HG03135 (cell line): Measurements from ENCODE around the gene LENEP.

ENCODE experiments used
- ATAC-seq: cut with Tn5 transposase; IDR thresholded peaks from one replicate; pipeline ENCODE4 v1.9.1; 2021; ENCODE audit warnings: mild to moderate bottlenecking, moderate library complexity; ENCODE audit not compliant: unreplicated experiment

LENEP gene

GRCh38 chr1:154960446-154961136 lies 32.8 kb upstream of the LENEP start:
- ATAC-seq = no peak

DNA sequence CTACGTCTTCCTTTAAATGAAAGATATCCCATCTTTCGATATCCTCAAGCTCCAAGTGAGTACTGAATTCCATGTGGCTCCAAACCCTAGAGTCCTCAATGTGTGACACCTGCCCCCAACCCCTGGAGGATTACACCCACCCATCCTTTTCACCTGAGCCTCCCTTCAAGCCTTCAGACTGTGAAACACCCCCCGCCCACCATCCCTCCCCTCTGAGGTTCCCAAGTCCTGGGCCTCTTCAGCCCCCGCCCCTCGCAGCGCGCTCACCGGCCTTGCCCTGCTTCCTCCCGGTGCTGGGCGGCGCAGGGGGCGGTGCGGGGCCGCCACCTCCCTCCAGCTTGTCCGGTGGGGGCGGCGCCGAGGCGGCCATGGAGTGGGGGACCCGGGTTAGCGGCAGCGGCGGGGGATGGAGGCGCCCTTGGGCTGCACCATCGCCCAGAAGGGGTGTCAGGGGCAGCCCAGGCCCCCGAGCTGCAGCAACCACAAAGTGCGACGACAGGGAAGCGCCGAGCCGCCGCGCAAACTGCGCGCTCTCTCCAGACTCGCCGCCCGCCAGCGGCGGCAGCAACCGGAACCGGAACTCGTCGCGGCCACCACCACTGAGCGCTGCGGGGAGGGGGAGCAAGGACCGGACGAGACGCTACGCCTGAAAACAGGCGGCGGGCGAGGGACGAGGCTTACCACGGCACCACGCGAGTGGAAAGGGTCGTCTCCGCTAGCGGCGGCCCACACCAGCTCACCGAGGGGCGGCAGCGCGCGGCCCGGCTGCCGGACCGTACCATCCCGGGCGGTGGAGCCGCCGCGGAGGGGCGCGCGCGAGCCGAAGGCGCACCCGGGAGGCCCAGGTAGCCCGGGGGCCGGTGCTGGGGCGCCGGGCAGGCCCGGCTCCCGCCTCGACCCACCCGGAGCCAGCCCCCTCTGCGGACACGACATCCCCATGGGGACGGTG lies 31.9 kb upstream of the LENEP start, which contains the start of gene PYGO2:
Gene PYGO2, minus strand, starts transcription at position 576 of the 949 bp plus-strand sequence. Its CDS starts 206 bp downstream, at position 370.
- peak; percentile 65 for ATAC-seq

DNA sequence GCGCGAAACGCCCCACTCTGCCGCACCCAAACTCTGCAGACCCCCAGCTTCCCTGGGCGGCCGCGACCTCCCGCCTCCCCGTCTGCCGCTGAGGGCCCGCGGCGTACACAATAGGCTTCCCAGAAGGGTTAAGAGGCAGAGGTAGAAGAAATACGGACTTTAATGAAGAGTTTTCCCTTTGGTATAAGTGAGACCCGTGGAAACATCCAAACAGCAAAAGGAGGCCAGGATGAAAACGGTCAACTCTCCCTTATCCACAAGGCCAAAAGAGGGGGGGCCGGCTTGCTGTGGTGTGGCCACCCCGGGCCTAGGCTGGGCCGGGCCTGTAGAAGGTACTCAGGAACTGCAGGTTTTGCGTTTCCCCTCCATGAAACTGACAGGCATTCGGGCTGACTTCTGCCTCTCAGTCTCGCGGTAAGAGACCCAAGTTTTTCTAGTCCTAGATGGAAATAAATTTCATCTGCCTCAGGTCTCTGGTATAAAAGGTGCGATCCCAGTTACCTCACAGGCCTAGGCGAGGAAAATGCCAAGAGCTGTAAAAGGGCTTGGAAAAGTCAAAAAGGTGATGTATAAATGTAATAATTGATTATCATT lies 31.1 kb upstream of the LENEP start:
- ATAC-seq = peak; percentile 17

DNA sequence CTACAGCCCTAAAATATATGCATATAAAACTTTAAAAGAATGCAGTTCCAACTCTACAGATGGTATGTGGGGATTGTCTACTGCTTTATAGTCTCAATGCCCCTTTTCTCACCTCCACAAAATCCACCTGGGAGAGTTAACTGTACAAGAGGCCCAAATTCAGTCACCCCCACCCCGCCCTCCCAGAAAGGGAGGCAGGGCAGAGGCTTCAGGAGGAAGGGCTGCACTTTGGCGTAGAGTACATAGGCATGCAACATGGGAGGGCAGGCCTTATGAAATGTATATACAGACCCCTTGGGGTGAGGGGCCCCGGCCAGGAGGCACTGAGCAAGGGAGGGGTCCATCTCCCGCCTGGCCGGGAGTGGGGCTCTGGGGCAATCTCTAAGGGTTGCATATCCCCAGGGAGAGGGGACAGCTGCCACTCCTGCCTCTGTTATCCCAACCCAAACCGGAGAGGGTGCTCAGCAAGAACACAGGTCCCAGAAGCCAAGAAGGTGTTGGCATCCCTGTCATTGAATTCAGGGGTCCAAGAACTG lies 30.5 kb upstream of the LENEP start:
- ATAC-seq = no peak

- no peak for ATAC-seq
These were observed 29.7 kb upstream of the LENEP start for GRCh38 chr1:154963643-154964042.

GRCh38 chr1:154964359-154964758 lies 29.0 kb upstream of the LENEP start:
- ATAC-seq = no peak

GRCh38 chr1:154966111-154966510 lies 27.3 kb upstream of the LENEP start:
- no peak for ATAC-seq

DNA sequence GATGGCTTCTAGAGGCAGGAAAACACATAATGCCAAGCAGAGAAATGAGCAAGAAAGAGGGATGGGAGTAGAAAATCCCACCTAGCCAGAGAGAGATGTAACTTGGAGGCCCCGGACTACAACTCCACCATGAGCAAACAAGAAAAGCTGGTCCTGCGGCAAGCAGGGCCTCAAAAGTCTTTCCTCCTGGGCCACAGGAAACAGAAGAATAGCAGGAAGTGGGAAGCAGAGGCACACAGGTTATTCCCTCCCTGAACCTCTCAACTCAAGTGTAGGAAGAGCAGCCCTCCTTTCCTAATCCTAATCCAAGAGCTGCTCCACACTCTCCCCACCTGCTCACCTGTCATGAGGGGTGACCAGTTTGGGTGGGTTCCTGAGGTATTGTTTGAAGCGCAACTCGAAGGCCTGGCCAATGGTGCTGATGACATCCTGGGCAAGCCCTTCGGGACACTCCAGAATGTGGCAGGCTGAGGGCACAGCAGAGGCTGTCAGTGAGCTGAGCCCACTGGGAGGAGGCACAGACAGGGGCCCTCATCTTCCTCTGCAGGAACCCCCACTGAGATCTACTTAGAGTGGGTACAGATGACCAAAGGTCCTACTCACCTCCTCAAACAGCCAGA lies 25.9 kb upstream of the LENEP start:
- no peak for ATAC-seq

DNA sequence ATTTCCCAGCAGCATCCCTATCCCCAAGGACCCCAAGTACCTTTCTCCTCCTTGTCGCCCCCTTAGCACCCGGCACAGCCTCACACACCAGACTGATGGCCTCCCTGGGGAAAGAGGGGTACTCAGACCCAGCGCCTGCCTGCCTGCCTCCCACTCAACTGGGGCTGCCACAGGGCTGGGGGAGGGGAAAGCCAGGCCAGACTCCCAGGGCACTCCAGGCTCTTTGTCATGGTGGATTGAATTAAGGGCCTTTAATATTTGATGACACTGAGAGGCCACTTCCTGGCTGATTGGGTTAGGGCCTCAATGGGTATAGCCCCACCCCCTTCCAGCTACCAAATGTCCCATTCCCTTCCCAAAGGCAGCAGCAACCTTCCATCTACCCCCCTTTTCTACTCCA lies 24.7 kb upstream of the LENEP start:
- ATAC-seq = no peak

- ATAC-seq = no peak
These were observed 24.1 kb upstream of the LENEP start for GRCh38 chr1:154969246-154969645.

GRCh38 chr1:154969860-154970452 lies 23.4 kb upstream of the LENEP start:
- ATAC-seq = no peak

GRCh38 chr1:154970631-154971340 lies 22.6 kb upstream of the LENEP start, which contains the start of gene SHC1:
TSS of gene SHC1 (minus strand) at chr1:154970747. CDS start at chr1:154970526, 221 bp downstream.
- no peak for ATAC-seq

DNA sequence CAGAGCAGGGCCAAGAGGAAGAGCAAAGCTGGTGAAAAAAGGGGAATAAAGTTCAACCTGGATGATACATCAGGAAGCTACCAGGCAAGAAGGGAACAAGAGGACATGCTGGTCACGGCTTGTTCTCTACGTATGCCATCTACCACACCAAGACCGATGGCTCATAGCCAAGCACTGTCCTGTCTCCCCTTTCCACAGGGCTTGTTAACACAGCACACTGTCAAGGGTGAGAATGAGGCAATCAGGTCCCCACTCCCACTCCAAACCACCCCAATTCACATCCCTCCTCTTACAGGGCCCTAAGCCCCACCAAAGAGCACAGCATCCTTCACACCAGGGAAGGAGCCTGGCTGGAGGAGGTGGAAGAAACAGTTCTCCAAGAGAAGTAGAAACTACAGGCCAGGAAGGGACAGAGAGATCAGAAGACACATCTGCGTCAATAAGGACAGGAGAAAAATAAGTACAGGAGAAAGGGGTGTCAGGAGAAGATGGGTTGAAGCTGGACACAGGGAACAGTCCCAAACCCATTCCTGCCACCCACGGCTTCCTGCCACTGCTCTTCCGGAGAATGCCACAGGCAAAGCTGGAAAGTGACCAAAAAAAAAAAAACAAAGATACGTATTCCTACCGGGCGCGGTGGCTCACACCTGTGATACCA lies 21.9 kb upstream of the LENEP start:
- ATAC-seq = no peak

- no peak for ATAC-seq
These were observed 21.2 kb upstream of the LENEP start for GRCh38 chr1:154972213-154972516.

DNA sequence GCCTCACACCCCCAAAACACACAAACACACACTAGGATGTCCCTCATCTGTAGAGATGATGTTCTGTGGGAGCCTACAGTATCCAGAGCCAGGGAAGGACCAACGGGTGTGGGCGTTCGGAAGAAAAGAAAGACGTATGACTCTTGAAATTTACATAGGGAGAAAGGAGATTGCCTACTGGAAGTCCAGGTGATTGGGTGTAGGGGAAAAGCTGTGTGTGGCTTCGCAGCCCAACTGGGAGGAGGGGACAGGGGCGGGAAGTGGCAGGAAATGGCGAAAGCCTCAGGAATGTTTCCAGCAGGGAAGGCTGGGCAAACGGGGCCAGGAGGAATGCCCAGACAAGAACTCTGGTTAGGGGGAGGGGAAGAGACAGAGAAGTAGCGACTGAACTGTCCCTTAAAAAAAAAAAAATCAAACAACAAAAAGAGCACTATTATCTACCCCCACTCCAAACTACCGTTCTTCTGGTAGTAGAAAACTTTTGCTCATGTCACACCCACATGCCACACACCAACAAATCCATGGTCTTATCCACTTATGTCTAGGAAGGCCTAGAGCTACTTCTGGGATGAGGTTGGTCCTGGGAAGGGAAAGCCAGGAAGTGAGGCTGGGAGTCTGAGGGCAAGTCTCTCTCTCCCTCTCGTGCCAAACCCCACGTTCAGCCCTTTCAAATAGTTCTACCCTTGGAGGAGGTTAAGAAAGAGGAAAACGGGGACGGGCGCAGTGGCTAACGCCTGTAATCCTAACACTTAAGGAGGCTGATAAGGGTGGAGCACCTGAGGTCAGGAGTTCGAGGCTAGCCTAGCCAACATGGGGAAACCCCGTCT lies 20.7 kb upstream of the LENEP start:
- no peak for ATAC-seq

DNA sequence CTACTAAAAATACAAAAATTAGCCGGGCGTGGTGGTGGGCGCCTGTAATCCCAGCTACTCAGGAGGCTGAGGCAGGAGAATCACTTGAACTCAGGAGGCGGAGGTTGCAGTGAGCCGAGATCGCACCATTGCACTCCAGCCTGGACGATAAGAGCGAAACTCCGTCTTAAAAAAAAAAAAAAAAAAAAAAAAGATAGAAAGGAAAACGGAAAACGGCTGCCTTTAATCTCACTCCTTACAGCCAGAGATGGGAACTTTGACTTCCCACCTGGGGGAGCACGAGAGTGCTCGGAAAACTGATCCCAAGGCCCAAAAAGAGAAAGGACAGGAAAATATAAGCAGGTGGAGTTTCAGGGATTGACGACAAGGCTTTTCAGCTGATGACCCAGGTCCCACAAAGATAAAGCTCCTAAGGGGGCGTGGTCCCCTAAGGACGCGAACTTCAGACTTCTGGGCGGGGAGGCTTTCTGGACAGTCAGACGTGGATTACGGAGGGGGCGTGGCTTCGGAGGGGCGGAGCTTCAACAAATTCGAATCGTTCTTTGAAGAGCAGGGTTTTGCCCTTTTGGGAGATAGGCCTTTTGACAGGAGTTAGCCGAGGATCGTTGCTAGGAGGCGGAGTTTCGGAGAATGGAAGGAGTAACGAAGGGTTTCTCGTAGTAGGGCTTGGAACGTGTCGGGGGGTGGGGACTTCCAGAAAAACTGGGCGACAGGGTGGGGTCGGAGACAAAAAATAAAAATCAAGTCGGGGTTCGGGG lies 19.9 kb upstream of the LENEP start:
- ATAC-seq = peak; percentile 24

DNA sequence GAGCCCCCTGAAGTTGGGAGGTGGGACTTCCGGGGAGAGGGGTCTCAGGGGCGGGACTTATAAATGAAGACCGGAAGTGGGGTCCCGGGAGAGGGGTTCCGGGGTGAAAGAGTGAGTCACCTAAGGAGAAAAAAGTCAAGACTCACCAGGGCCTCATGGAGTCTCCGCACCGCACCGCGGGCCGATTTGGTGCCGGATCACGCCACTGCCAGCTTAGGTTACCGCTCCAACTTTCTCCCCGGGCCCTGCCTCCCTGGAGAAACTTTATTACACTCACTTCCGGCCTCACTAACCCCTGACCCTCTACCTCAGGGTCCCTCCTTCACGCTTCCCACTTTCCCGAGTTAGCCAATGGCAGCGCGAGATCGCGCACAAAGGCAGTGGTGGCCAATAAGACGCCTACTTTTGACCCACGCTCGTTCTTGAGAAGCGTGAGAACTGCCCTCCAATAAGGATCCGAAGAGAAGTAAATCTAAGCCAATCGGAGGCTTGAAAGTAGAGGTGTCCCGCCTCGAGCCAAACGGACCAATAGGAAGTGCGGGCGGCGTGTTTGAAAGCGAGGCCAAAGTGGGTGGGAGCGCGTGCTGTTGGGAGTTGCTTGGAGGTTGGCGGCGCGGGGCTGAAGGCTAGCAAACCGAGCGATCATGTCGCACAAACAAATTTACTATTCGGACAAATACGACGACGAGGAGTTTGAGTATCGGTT lies 19.1 kb upstream of the LENEP start, which contains the start of gene CKS1B:
Gene CKS1B, plus strand, starts transcription at position 580 of the 706 bp plus-strand sequence. Its CDS starts 65 bp downstream, at position 645.
- peak; percentile 76 for ATAC-seq
